Heart left ventricle (tissue), 13 donors: Measurements from ENCODE around the gene MOXD1.

Experiments used
- POLR2A ChIP-seq, 2 donors: fragments of 450-650 bp; IDR thresholded peaks; one replicate each; pipeline ENCODE4 v1.6.1; 2017; ENCODE audit warnings: antibody characterized with exemption in 2 of 2, mild to moderate bottlenecking in 2 of 2, moderate library complexity in 2 of 2
- TF ChIP-seq, protein P1 (sequence below), 12 donors: fragments of 200-600 bp; sonication (generic) in 4 of 12; IDR thresholded peaks; one replicate each; pipeline versions ENCODE4 v1.5.0 to v1.8.0; 2018 to 2022; ENCODE audit warnings: antibody characterized with exemption in 12 of 12, mild to moderate bottlenecking in 5 of 12
- donor health status: ischemic (EF 13 %, LVEDD 7.1; RV severe dilation, severe dysfunction).
- donor health status: DM: no; HTN: yes; CAD: no.
- donor health status: DM: no; HTN: no; CAD: no.
- donor health status: ischemic (EF 25% LVEDD 6.9; RV normal size, moderate dysfunction).
- donor health status: ischemic (EF 25% LVEDD 5.7; RV mildly dilated, moderate dysfunction).
- donor health status: ischemic (EF 35%, LVEDD 5.7; RV mildly dilated, moderate dysfunction).
- donor health status: nonischemic (EF 11% LVEDD 7.7; RV severe dilation, severe dysfunction).
- donor health status: DM: yes; HTN: yes; CAD: no.
- donor health status: PGD.
- donor health status: ischemic (EF 29% LVEDD 5.4; RV normal size, mild dysfunction).
- donor health status: nonischemic (EF 23%, LVEDD 6.1; RV moderate dilation, normal function).

DNA sequence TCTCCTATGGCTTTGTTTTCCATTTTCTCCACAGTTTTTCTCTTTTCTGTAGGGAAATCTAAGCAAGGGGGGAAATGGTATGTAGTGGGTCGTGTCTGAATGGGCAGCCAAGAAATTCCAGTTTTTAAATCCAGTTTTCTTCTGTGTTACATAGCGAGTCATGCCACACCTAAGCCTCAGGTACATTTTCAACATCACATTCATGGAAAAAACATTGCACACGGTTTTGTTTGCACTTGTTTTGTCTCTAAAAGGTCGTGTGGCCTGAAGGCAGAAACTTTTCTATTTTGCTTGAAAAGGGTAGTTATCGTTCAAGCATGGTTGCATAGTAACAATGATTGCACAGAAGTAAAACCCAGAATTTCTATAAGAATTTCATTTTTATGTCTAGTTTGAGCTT lies 70.5 kb downstream of the MOXD1 start:
- TF ChIP-seq, protein P1, sequence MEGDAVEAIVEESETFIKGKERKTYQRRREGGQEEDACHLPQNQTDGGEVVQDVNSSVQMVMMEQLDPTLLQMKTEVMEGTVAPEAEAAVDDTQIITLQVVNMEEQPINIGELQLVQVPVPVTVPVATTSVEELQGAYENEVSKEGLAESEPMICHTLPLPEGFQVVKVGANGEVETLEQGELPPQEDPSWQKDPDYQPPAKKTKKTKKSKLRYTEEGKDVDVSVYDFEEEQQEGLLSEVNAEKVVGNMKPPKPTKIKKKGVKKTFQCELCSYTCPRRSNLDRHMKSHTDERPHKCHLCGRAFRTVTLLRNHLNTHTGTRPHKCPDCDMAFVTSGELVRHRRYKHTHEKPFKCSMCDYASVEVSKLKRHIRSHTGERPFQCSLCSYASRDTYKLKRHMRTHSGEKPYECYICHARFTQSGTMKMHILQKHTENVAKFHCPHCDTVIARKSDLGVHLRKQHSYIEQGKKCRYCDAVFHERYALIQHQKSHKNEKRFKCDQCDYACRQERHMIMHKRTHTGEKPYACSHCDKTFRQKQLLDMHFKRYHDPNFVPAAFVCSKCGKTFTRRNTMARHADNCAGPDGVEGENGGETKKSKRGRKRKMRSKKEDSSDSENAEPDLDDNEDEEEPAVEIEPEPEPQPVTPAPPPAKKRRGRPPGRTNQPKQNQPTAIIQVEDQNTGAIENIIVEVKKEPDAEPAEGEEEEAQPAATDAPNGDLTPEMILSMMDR (IDR thresholded peaks at IDR 0.05): no peak
- no peak for TF ChIP-seq POLR2A (IDR thresholded peaks at IDR 0.05)
